Astrocyte (in vitro differentiated cells and primary cell): ENCODE results near the gene MPV17L. TPM values are rescaled to one million over a fixed set of nuclear protein-coding genes. Genes with fewer than 3 reads are reported as not detected.
A peak's percentile ranks its signal among the peaks of the same experiment; 100 is the strongest.
"Not testable (repeated sequence)": the region's sequence is repeated elsewhere in the genome, so short reads cannot be mapped to it uniquely, and the experiment has no call there.

Experiments used
- DNase-seq: peaks from one replicate; pipeline ENCODE4 v3.0.0-alpha.2; 2010; ENCODE audit warnings: low read depth
- FAIRE-seq: peaks from 2 replicates; lab custom pipeline; 2011; peaks lifted over from hg19 to GRCh38; lab: Jason Lieb, UNC
- H2AFZ ChIP-seq: 2 replicates; pipeline ENCODE4 v1.6.0; 2012; ENCODE audit warnings: low read depth, low read length, inconsistent platforms
- H3K27ac ChIP-seq: 2 replicates; pipeline ENCODE4 v1.5.1; 2011; ENCODE audit warnings: low read depth, low read length, inconsistent platforms
- H3K27me3 ChIP-seq: 2 replicates; pipeline ENCODE4 v1.6.0; 2011; ENCODE audit warnings: low read length, inconsistent platforms; ENCODE audit not compliant: insufficient read depth
- H3K36me3 ChIP-seq: 2 replicates; pipeline ENCODE4 v1.5.1; 2011; ENCODE audit warnings: low read length, inconsistent platforms; ENCODE audit not compliant: insufficient read depth
- H3K4me1 ChIP-seq: 2 replicates; pipeline ENCODE4 v1.5.1; 2011; ENCODE audit warnings: low read length, inconsistent platforms; ENCODE audit not compliant: insufficient read depth
- H3K4me2 ChIP-seq: 2 replicates; pipeline ENCODE4 v1.6.0; 2012; ENCODE audit warnings: low read length, inconsistent platforms
- H3K4me3 ChIP-seq: 2 replicates; pipeline ENCODE4 v1.5.1; 2011; ENCODE audit warnings: low read depth, mild to moderate bottlenecking, low read length, inconsistent platforms; ENCODE audit not compliant: insufficient read depth
- H3K79me2 ChIP-seq: 2 replicates; pipeline ENCODE4 v1.6.0; 2012; ENCODE audit warnings: mild to moderate bottlenecking, low read length, inconsistent platforms; ENCODE audit not compliant: insufficient read depth
- H3K9ac ChIP-seq: 2 replicates; pipeline ENCODE4 v1.6.0; 2012; ENCODE audit warnings: mild to moderate bottlenecking, low read length, inconsistent platforms
- H3K9me3 ChIP-seq: 2 replicates; pipeline ENCODE4 v1.5.1; 2012; ENCODE audit warnings: low read depth, mild to moderate bottlenecking, low read length, inconsistent platforms; ENCODE audit not compliant: insufficient read depth
- H4K20me1 ChIP-seq: 2 replicates; pipeline ENCODE4 v1.6.0; 2012; ENCODE audit warnings: low read length, inconsistent platforms; ENCODE audit not compliant: insufficient read depth
- H3K27ac Mint-ChIP-seq: one replicate; pipeline ENCODE4 v1.8.0; 2021; ENCODE audit warnings: mild to moderate bottlenecking, mixed read lengths; ENCODE audit not compliant: unreplicated experiment
- H3K27me3 Mint-ChIP-seq: one replicate; pipeline ENCODE4 v1.8.0; 2021; ENCODE audit warnings: low read depth, mixed read lengths; ENCODE audit not compliant: unreplicated experiment
- H3K36me3 Mint-ChIP-seq: one replicate; pipeline ENCODE4 v1.8.0; 2021; ENCODE audit warnings: low read depth, mixed read lengths; ENCODE audit not compliant: unreplicated experiment
- H3K4me1 Mint-ChIP-seq: one replicate; pipeline ENCODE4 v1.8.0; 2021; ENCODE audit warnings: low read depth, mixed read lengths; ENCODE audit not compliant: unreplicated experiment
- H3K4me3 Mint-ChIP-seq: one replicate; pipeline ENCODE4 v1.8.0; 2021; ENCODE audit warnings: mild to moderate bottlenecking, moderate library complexity, mixed read lengths; ENCODE audit not compliant: unreplicated experiment
- H3K9me3 Mint-ChIP-seq: one replicate; pipeline ENCODE4 v1.8.0; 2021; ENCODE audit warnings: mild to moderate bottlenecking, mixed read lengths; ENCODE audit not compliant: unreplicated experiment
- CTCF ChIP-seq: IDR thresholded peaks from 2 replicates; pipeline ENCODE4 v1.5.1; 2011; ENCODE audit warnings: low read depth, mild to moderate bottlenecking, inconsistent platforms, low read length, moderate library complexity; ENCODE audit not compliant: insufficient read depth
- EZH2 ChIP-seq: IDR thresholded peaks from 2 replicates; pipeline ENCODE4 v1.6.1; 2012; ENCODE audit warnings: mild to moderate bottlenecking, low read length, inconsistent platforms; ENCODE audit not compliant: insufficient read depth
- total RNA-seq: library from RNA; stranded (reverse); gene quantifications from 2 replicates; pipeline ENCODE4 v1.2.1, GENCODE V29; 2021

MPV17L gene
- total RNA-seq, 1 donor from 2014 or later: 0.73 TPM

GRCh38 chr16:15440852-15441251 is 45.3 kb downstream of the MPV17L start:
- Histone ChIP-seq H3K9me3 (no peaks in the 10 kb centered on the region), H3K9ac (peak overlapping the region; percentile 71), H3K27me3 (no peaks in the 10 kb centered on the region), H3K27ac (peak overlapping the region; percentile 90), H4K20me1 (peaks cover 26% of the 10 kb centered on the region), H3K4me3 (no peak overlapping the region), H3K36me3 (no peaks in the 10 kb centered on the region), H3K4me1 (peaks cover 20% of the 10 kb centered on the region), H2AFZ (no peak overlapping the region), H3K4me2 (peak overlapping the region; percentile 72), H3K79me2 (peaks cover 82% of the 10 kb centered on the region)
- DNase-seq (peak; percentile 82), FAIRE-seq (no peak)
- TF ChIP-seq EZH2: no peak
- TF ChIP-seq CTCF: no peak
- Mint-ChIP-seq H3K36me3 (no peaks in the 10 kb centered on the region), H3K4me1 (peaks cover 7% of the 10 kb centered on the region), H3K27ac (peak overlapping the region; percentile 44), H3K4me3 (no peak overlapping the region), H3K27me3 (no peaks in the 10 kb centered on the region), H3K9me3 (no peaks in the 10 kb centered on the region)

- H3K36me3 Mint-ChIP-seq, H3K9me3 Mint-ChIP-seq, H3K27me3 Mint-ChIP-seq, H3K4me1 Mint-ChIP-seq, H3K27me3 ChIP-seq, H3K9ac ChIP-seq, H3K9me3 ChIP-seq, H3K27ac ChIP-seq, DNase-seq, H3K27ac Mint-ChIP-seq, FAIRE-seq, H3K4me2 ChIP-seq, H2AFZ ChIP-seq, H3K36me3 ChIP-seq, H3K4me3 Mint-ChIP-seq, H3K4me3 ChIP-seq: not testable (repeated sequence)
- peaks cover 82% of the 10 kb centered on the region for H3K79me2 ChIP-seq
- peaks cover 31% of the 10 kb centered on the region for H4K20me1 ChIP-seq
- H3K4me1 ChIP-seq: peaks cover 20% of the 10 kb centered on the region
These were observed 46.6 kb downstream of the MPV17L start for GRCh38 chr16:15442140-15442539.

GRCh38 chr16:15443753-15444152 is 48.2 kb downstream of the MPV17L start:
- H3K4me1 Mint-ChIP-seq: peaks cover 7% of the 10 kb centered on the region
- no peak for FAIRE-seq
- H3K27me3 ChIP-seq: no peaks in the 10 kb centered on the region

More at GRCh38 chr16:15443753-15444152, 48.2 kb downstream of the MPV17L start:
- Mint-ChIP-seq H3K27ac (no peak overlapping the region), H3K4me3 (no peak overlapping the region), H3K9me3 (peaks cover 2% of the 10 kb centered on the region), H3K36me3 (peaks cover 5% of the 10 kb centered on the region), H3K27me3 (no peaks in the 10 kb centered on the region)
- TF ChIP-seq CTCF: no peak
- Histone ChIP-seq H3K36me3 (no peaks in the 10 kb centered on the region), H3K4me2 (no peak overlapping the region), H3K4me3 (no peak overlapping the region), H3K27ac (no peak overlapping the region), H3K4me1 (peaks cover 20% of the 10 kb centered on the region), H3K9ac (no peak overlapping the region), H3K79me2 (peaks cover 83% of the 10 kb centered on the region), H2AFZ (no peak overlapping the region), H4K20me1 (peaks cover 39% of the 10 kb centered on the region), H3K9me3 (no peaks in the 10 kb centered on the region)
- no peak for DNase-seq
